ENCODE results near the gene CPXM1. TPM values are rescaled to one million over a fixed set of nuclear protein-coding genes. Genes with fewer than 3 reads are reported as not detected.

The CPXM1 gene
- total RNA-seq, 6 experiments from 2014 or later: 0.07 to 0.16 (median 0.12) TPM; not detected in 3

GRCh38 chr20:2754424-2754823, 46.0 kb downstream of the CPXM1 start:
- H3K4me1 ChIP-seq: peaks cover 0 to 24% (median 4%) of the 10 kb centered on the region in 4 donors
- no peaks in the 10 kb centered on the region for H3K9me3 ChIP-seq
- intact Hi-C loops (cut with DNase I): loop anchor here in 1 of 2 donors (10.0 kb wide), 1 partner anchor 110 kb away; no protein-coding TSS in a partner anchor
- H3K4me3 ChIP-seq: no peak overlapping the region
- TF ChIP-seq POLR2A (IDR thresholded peaks at IDR 0.05): no peak
- TF ChIP-seq, protein P1, sequence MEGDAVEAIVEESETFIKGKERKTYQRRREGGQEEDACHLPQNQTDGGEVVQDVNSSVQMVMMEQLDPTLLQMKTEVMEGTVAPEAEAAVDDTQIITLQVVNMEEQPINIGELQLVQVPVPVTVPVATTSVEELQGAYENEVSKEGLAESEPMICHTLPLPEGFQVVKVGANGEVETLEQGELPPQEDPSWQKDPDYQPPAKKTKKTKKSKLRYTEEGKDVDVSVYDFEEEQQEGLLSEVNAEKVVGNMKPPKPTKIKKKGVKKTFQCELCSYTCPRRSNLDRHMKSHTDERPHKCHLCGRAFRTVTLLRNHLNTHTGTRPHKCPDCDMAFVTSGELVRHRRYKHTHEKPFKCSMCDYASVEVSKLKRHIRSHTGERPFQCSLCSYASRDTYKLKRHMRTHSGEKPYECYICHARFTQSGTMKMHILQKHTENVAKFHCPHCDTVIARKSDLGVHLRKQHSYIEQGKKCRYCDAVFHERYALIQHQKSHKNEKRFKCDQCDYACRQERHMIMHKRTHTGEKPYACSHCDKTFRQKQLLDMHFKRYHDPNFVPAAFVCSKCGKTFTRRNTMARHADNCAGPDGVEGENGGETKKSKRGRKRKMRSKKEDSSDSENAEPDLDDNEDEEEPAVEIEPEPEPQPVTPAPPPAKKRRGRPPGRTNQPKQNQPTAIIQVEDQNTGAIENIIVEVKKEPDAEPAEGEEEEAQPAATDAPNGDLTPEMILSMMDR (IDR thresholded peaks at IDR 0.05): no peak
- 80% methylated on average over 2 of the region's 2 CpGs for WGBS (ENCODE audit: insufficient coverage, low coverage, low lambda C conversion rate, missing lambda C conversion rate)
- no peak overlapping the region for H3K27ac ChIP-seq
- ATAC-seq (no peak), DNase-seq (peak in 1 of 3 donors; percentile 31)
- H3K27me3 ChIP-seq: no peaks in the 10 kb centered on the region
- H3K36me3 ChIP-seq: no peaks in the 10 kb centered on the region

- no peak for TF ChIP-seq POLR2A (IDR thresholded peaks at IDR 0.05)
- TF ChIP-seq, protein P1 (IDR thresholded peaks at IDR 0.05): no peak
- H3K27me3 ChIP-seq: no peaks in the 10 kb centered on the region
- H3K9me3 ChIP-seq: no peaks in the 10 kb centered on the region
- ATAC-seq (no peak), DNase-seq (peak in 1 of 3 donors; percentile 32)
- no peaks in the 10 kb centered on the region for H3K36me3 ChIP-seq
- H3K27ac ChIP-seq: no peak overlapping the region
- H3K4me1 ChIP-seq: peaks cover 0 to 24% (median 4%) of the 10 kb centered on the region in 4 donors
- no peak overlapping the region for H3K4me3 ChIP-seq
- intact Hi-C loops (cut with DNase I): loop anchor here in 1 of 2 donors (10.0 kb wide), 1 partner anchor 111 kb away; no protein-coding TSS in a partner anchor
- WGBS (ENCODE audit: insufficient coverage, low coverage, low lambda C conversion rate, missing lambda C conversion rate): 82% methylated on average over 4 of the region's 6 CpGs
Measured at GRCh38 chr20:2753461-2754040, 46.9 kb downstream of the CPXM1 start.

- ATAC-seq (no peak), DNase-seq (peak in 2 of 3 donors; percentile 45 to 48)
- Histone ChIP-seq H3K9me3 (no peaks in the 10 kb centered on the region), H3K36me3 (no peaks in the 10 kb centered on the region), H3K27ac (no peak overlapping the region), H3K27me3 (no peaks in the 10 kb centered on the region), H3K4me1 (peaks cover 0 to 24% (median 4%) of the 10 kb centered on the region in 4 donors), H3K4me3 (peak overlapping the region; percentile 38 to 64 (median 55))
- TF ChIP-seq POLR2A (IDR thresholded peaks at IDR 0.05): no peak
- TF ChIP-seq, protein P1 (IDR thresholded peaks at IDR 0.05): peak; percentile 27 to 52 (median 49)
- WGBS (ENCODE audit: insufficient coverage, low coverage, low lambda C conversion rate, missing lambda C conversion rate): 31% methylated on average over 22 of the region's 47 CpGs
- intact Hi-C loops (cut with DNase I): loop anchor here in 1 of 2 donors (10.0 kb wide), 1 partner anchor 112 kb away; no protein-coding TSS in a partner anchor
Measured at GRCh38 chr20:2752567-2753460, 47.6 kb downstream of the CPXM1 start.

DNA sequence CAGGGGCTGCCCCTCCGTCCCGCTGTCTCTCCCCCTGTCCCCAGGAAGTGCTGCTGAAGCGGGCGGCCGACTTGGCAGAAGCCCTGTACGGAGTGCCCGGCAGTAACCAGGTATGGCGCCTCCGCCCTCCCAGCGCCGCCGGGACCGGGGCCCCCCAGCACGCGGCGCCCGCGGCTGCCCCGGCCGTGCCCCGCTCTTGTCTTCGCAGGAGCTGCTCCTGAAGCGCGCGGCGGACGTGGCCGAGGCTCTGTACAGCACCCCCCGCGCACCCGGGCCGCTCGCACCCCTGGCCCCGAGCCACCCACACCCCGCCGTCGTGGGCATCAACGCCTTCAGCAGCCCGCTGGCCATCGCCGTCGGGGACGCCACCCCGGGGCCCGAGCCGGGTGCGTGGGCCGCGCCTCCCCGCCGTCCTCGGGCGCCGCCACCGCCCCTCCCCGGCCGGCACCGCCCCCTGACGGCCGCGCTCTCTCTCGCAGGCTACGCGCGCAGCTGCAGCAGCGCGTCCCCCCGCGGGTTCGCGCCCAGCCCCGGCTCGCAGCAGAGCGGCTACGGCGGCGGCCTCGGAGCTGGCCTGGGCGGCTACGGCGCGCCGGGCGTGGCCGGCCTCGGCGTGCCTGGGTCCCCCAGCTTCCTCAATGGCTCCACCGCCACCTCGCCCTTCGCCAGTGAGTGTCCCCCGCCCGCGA, 48.4 kb downstream of the CPXM1 start:
- intact Hi-C loops (cut with DNase I): loop anchor here in 1 of 2 donors (10.0 kb wide), 1 partner anchor 113 kb away; no protein-coding TSS in a partner anchor
- no peaks in the 10 kb centered on the region for H3K27me3 ChIP-seq
- no peaks in the 10 kb centered on the region for H3K36me3 ChIP-seq

More for the DNA sequence above, 48.4 kb downstream of the CPXM1 start:
- 2% methylated on average over 10 of the region's 93 CpGs for WGBS (ENCODE audit: insufficient coverage, low coverage, low lambda C conversion rate, missing lambda C conversion rate)
- Histone ChIP-seq H3K27ac (peak overlapping the region; percentile 40 to 86 (median 54)), H3K4me3 (peak overlapping the region; percentile 49 to 64 (median 55)), H3K4me1 (peaks cover 0 to 24% (median 4%) of the 10 kb centered on the region in 4 donors), H3K9me3 (no peaks in the 10 kb centered on the region)
- ATAC-seq (peak; percentile 49 to 62 (median 51)), DNase-seq (peak in 2 of 3 donors; percentile 53 to 63)
- TF ChIP-seq, protein P1 (IDR thresholded peaks at IDR 0.05): peak; percentile 6 to 35 (median 17)
- peak; percentile 37 for TF ChIP-seq POLR2A (IDR thresholded peaks at IDR 0.05)

Data from right lobe of liver (tissue), 6 donors.